ENCODE results near the gene ANKRD40. TPM values are rescaled to one million over a fixed set of nuclear protein-coding genes. Genes with fewer than 3 reads are reported as not detected.

The ANKRD40 gene
- total RNA-seq, 2 donors from 2014 or later, result 20.1 to 25.1 TPM

GRCh38 chr17:50685691-50686493, 21.8 kb downstream of the ANKRD40 start:
- no peak overlapping the region for H3K4me3 ChIP-seq
- H3K4me1 ChIP-seq, result peaks cover 30% of the 10 kb centered on the region
- H3K9ac ChIP-seq (ENCODE audit: low read depth in 2 of 2, low read length in 2 of 2), result peak overlapping the region in 1 of 2 donors; percentile 75
- TF ChIP-seq CTCF (IDR thresholded peaks at IDR 0.05), result no peak
- DNase-seq, result no peak
- no peaks in the 10 kb centered on the region for H3K27me3 ChIP-seq
- no peaks in the 10 kb centered on the region for H3K36me3 ChIP-seq
- H3K27ac ChIP-seq, result peak overlapping the region; percentile 92
- intact Hi-C loops (cut with DNase I), result no loop called here
- H3K9me3 ChIP-seq, result no peaks in the 10 kb centered on the region

- peak overlapping the region in 1 of 2 donors; percentile 75 for H3K9ac ChIP-seq (ENCODE audit: low read depth in 2 of 2, low read length in 2 of 2)
- no peaks in the 10 kb centered on the region for H3K27me3 ChIP-seq
- no peak for TF ChIP-seq CTCF (IDR thresholded peaks at IDR 0.05)
- peak overlapping the region; percentile 92 for H3K27ac ChIP-seq
- no peaks in the 10 kb centered on the region for H3K9me3 ChIP-seq
- H3K4me1 ChIP-seq, result peaks cover 30% of the 10 kb centered on the region
- H3K36me3 ChIP-seq, result no peaks in the 10 kb centered on the region
- no peak overlapping the region for H3K4me3 ChIP-seq
- intact Hi-C loops (cut with DNase I), result no loop called here
- no peak for DNase-seq
These were observed 22.4 kb downstream of the ANKRD40 start for GRCh38 chr17:50685334-50685665.

- H3K4me1 ChIP-seq, result peaks cover 30% of the 10 kb centered on the region
- no peaks in the 10 kb centered on the region for H3K27me3 ChIP-seq
- no peak for TF ChIP-seq CTCF (IDR thresholded peaks at IDR 0.05)
- DNase-seq, result peak; percentile 91
- peak overlapping the region; percentile 58 to 67 for H3K9ac ChIP-seq (ENCODE audit: low read depth in 2 of 2, low read length in 2 of 2)
- H3K9me3 ChIP-seq, result no peaks in the 10 kb centered on the region
- peak overlapping the region; percentile 92 for H3K27ac ChIP-seq
- H3K4me3 ChIP-seq, result no peak overlapping the region
- H3K36me3 ChIP-seq, result no peaks in the 10 kb centered on the region
- intact Hi-C loops (cut with DNase I), result loop anchor here (5.0 kb wide), 1 partner anchor 52 kb away; the partner anchor contains the start of gene ABCC3
These were observed 22.9 kb downstream of the ANKRD40 start for GRCh38 chr17:50684612-50685333.

GRCh38 chr17:50684288-50684611, 23.5 kb downstream of the ANKRD40 start:
- no peak for TF ChIP-seq CTCF (IDR thresholded peaks at IDR 0.05)
- H3K36me3 ChIP-seq, result no peaks in the 10 kb centered on the region
- peaks cover 30% of the 10 kb centered on the region for H3K4me1 ChIP-seq
- intact Hi-C loops (cut with DNase I), result loop anchor here (5.0 kb wide), 1 partner anchor 52 kb away; the partner anchor contains the start of gene ABCC3
- peak overlapping the region; percentile 58 to 67 for H3K9ac ChIP-seq (ENCODE audit: low read depth in 2 of 2, low read length in 2 of 2)
- no peaks in the 10 kb centered on the region for H3K27me3 ChIP-seq
- peak overlapping the region; percentile 92 for H3K27ac ChIP-seq
- no peaks in the 10 kb centered on the region for H3K9me3 ChIP-seq
- H3K4me3 ChIP-seq, result no peak overlapping the region
- DNase-seq, result no peak

GRCh38 chr17:50683434-50684287, 24.1 kb downstream of the ANKRD40 start:
- intact Hi-C loops (cut with DNase I), result loop anchor here (5.0 kb wide), 1 partner anchor 51 kb away; the partner anchor contains the start of gene ABCC3
- peaks cover 30% of the 10 kb centered on the region for H3K4me1 ChIP-seq

More at GRCh38 chr17:50683434-50684287, 24.1 kb downstream of the ANKRD40 start:
- peak overlapping the region; percentile 58 to 67 for H3K9ac ChIP-seq (ENCODE audit: low read depth in 2 of 2, low read length in 2 of 2)
- TF ChIP-seq CTCF (IDR thresholded peaks at IDR 0.05), result no peak
- no peak overlapping the region for H3K4me3 ChIP-seq
- H3K27me3 ChIP-seq, result no peaks in the 10 kb centered on the region
- H3K9me3 ChIP-seq, result no peaks in the 10 kb centered on the region
- H3K27ac ChIP-seq, result peak overlapping the region; percentile 92
- no peak for DNase-seq
- no peaks in the 10 kb centered on the region for H3K36me3 ChIP-seq
